K562 (cell line): Measurements from ENCODE around the gene CETN2. TPM values are rescaled to one million over a fixed set of nuclear protein-coding genes. Genes with fewer than 3 reads are reported as not detected.

Experiments used
- ATAC-seq: fragments of 200-7000 bp; cut with Tn5 transposase; 3 replicates; pipeline ENCODE4 v1.9.1; 2020; ENCODE audit warnings: moderate library complexity
- BruUV-seq: library from RNA; stranded (reverse); fragments of 400-500 nt; replicated peaks from 2 replicates; lab custom pipeline; 2021; lab: Mats Ljungman, UMichigan
- CTCF ChIA-PET: fragments of 300-600 bp; formaldehyde crosslinking; extraction: SDS; loops from one replicate; lab custom pipeline; 2021; ENCODE audit warnings: low intra/inter-chr PET ratio; lab: Yijun Ruan, JAX
- POLR2A ChIA-PET: fragments of 300-600, 350-650 bp; sonication (Branson Sonifier 250); formaldehyde crosslinking; extraction: SDS; loops from one replicate; lab custom pipeline; 2021; ENCODE audit warnings: antibody characterized with exemption, inconsistent platforms; lab: Yijun Ruan, JAX
- DNase-seq, 4 experiments: peaks; one replicate each; pipeline versions ENCODE4 v3.0.0 to v3.0.0-alpha.2; 2011 to 2018; ENCODE audit warnings: low spot score in 3 of 4, mixed read lengths in 3 of 4; ENCODE audit errors: extremely low read depth in 1 of 4
- FAIRE-seq: peaks from 2 replicates; lab custom pipeline; 2011; peaks lifted over from hg19 to GRCh38; lab: Jason Lieb, UNC
- H2AFZ ChIP-seq: 2 replicates; pipeline ENCODE4 v1.6.0; 2011; ENCODE audit warnings: low read depth, low read length, control low read depth, inconsistent platforms
- H3K27ac ChIP-seq: fragments of 200-600 bp; 3 replicates; pipeline ENCODE4 v1.8.0; 2011; ENCODE audit warnings: low read depth, mild to moderate bottlenecking, control low read depth, inconsistent platforms, low read length, moderate library complexity, mixed read lengths; ENCODE audit errors: extremely low read depth
- H3K27me3 ChIP-seq, 2 experiments: fragments of 300-600 bp in 1 of 2; 2 replicates in 1 of 2; 3 replicates in 1 of 2; pipeline versions ENCODE4 v1.6.0 to v1.8.0; 2011; ENCODE audit warnings: inconsistent platforms in 2 of 2, low read length in 2 of 2, mild to moderate bottlenecking in 1 of 2, mixed read lengths in 1 of 2, moderate library complexity in 1 of 2; ENCODE audit not compliant: control insufficient read depth in 2 of 2, insufficient read depth in 2 of 2
- H3K36me3 ChIP-seq: fragments of 300-600 bp; 3 replicates; pipeline ENCODE4 v1.8.0; 2011; ENCODE audit warnings: mild to moderate bottlenecking, low read length, inconsistent platforms; ENCODE audit not compliant: control insufficient read depth, insufficient read depth
- H3K4me1 ChIP-seq, 2 experiments: fragments of 200-600 bp in 1 of 2; replicated peaks in 1 of 2; 2 replicates in 1 of 2; 3 replicates in 1 of 2; pipeline versions ENCODE4 v1.5.1 to v1.8.0; 2011; ENCODE audit warnings: inconsistent platforms in 2 of 2, low read length in 2 of 2, mild to moderate bottlenecking in 1 of 2, mixed read lengths in 1 of 2, moderate library complexity in 1 of 2; ENCODE audit not compliant: control insufficient read depth in 2 of 2, insufficient read depth in 2 of 2
- H3K4me2 ChIP-seq: 2 replicates; pipeline ENCODE4 v1.6.1; 2011; ENCODE audit warnings: low read length, control low read depth, inconsistent platforms, mixed read lengths; ENCODE audit not compliant: insufficient read depth
- H3K4me3 ChIP-seq: fragments of 200-600 bp; sonication (generic), shearing (Covaris generic); 2 replicates; pipeline ENCODE4 v1.5.1; 2016; ENCODE audit warnings: control low read depth, inconsistent platforms
- H3K79me2 ChIP-seq: fragments of 200-600 bp; 3 replicates; pipeline ENCODE4 v1.8.0; 2011; ENCODE audit warnings: low read length, inconsistent platforms; ENCODE audit not compliant: control insufficient read depth, insufficient read depth
- H3K9ac ChIP-seq, 2 experiments: 2 replicates each; pipeline versions ENCODE4 v1.6.0 to v1.6.1; 2011; ENCODE audit warnings: low read depth in 2 of 2, low read length in 2 of 2, control low read depth in 1 of 2, inconsistent platforms in 1 of 2, mild to moderate bottlenecking in 1 of 2, mixed read lengths in 1 of 2; ENCODE audit not compliant: insufficient read depth in 1 of 2
- H3K9me1 ChIP-seq: one replicate; pipeline ENCODE4 v1.6.0; 2011; ENCODE audit warnings: inconsistent platforms, mild to moderate bottlenecking, low read length, moderate library complexity; ENCODE audit not compliant: control insufficient read depth, insufficient read depth
- H3K9me3 ChIP-seq: replicated peaks from 2 replicates; pipeline ENCODE4 v1.5.1; 2011; ENCODE audit warnings: low read depth, low read length, inconsistent platforms; ENCODE audit not compliant: control insufficient read depth, insufficient read depth
- H4K20me1 ChIP-seq: replicated peaks from 2 replicates; pipeline ENCODE4 v1.6.1; 2011; ENCODE audit warnings: low read length, inconsistent platforms, mixed read lengths; ENCODE audit not compliant: control insufficient read depth, insufficient read depth
- CBX2 ChIP-seq: fragments of 200-600 bp; sonication (generic); IDR thresholded peaks from one replicate; pipeline ENCODE4 v1.6.1; 2012; ENCODE audit warnings: mild to moderate bottlenecking, low read length, inconsistent platforms; ENCODE audit not compliant: insufficient read depth, poor library complexity, severe bottlenecking
- PKNOX1 ChIP-seq: fragments of 450-650 bp; IDR thresholded peaks from 2 replicates; pipeline ENCODE4 v1.6.1; 2016
- ZNF253 ChIP-seq: fragments of 250-450 bp; sonication (Bioruptor Pico); conservative IDR thresholded peaks from 2 replicates; pipeline ENCODE4 v1.6.1; 2021; ENCODE audit warnings: mild to moderate bottlenecking
- ZNF407 ChIP-seq: fragments of 450-650 bp; IDR thresholded peaks from 2 replicates; pipeline ENCODE4 v1.6.1; 2016; ENCODE audit warnings: low read depth
- ZNF589 ChIP-seq: fragments of 200-800 bp; sonication (Bioruptor generic); IDR thresholded peaks from 2 replicates; pipeline ENCODE4 v1.6.1; 2016; ENCODE audit warnings: low read depth, missing genetic modification characterization, missing compliant biosample characterization
- WGBS: fragments of 100-300 bp; shearing (Covaris generic); methylation state at CpG from one replicate; pipeline ENCODE4 v1.1.6; 2016; ENCODE audit warnings: low coverage, mixed read lengths; ENCODE audit not compliant: insufficient coverage; ENCODE audit errors: missing lambda C conversion rate; 5-methylcytosine and 5-hydroxymethylcytosine counted together
- in situ Hi-C: fragments of 300-500 bp; cut with MboI; formaldehyde crosslinking; loops from 4 replicates; pipeline ENCODE4 v1.15.0; 2018; ENCODE audit warnings: inconsistent platforms, mixed read lengths
- intact Hi-C: fragments of 100-400 bp; cut with micrococcal nuclease; formaldehyde crosslinking; loops from 2 replicates; pipeline ENCODE4 v1.14.2; 2022
- polyA plus RNA-seq, 8 experiments: library from polyadenylated mRNA; depleted of rRNA in 4 of 8; stranded (reverse) in 5 of 8; unstranded in 3 of 8; fragments of >200 nt; fragmentation: Nextera tagmentation in 2 of 8; fragmentation: Illumina TruSeq in 1 of 8; extraction: Ambion mirVana in 2 of 8; extraction: Trizol in 1 of 8; gene quantifications; 2 replicates each; pipeline versions ENCODE4 v1.2.1 to v1.2.3, GENCODE V29; 2011 to 2014; ENCODE audit warnings: inconsistent platforms in 1 of 8, missing spikeins in 1 of 8
- total RNA-seq, 7 experiments: library from RNA; depleted of rRNA in 6 of 7; stranded (reverse); fragments of >200 nt in 6 of 7; fragmentation: Illumina TruSeq in 2 of 7; extraction: Trizol in 2 of 7; gene quantifications; 2 replicates each; pipeline versions ENCODE4 v1.2.1 to v1.2.3, GENCODE V29; 2011 to 2021; ENCODE audit warnings: low replicate concordance in 1 of 7

The CETN2 gene
- total and polyA plus RNA-seq, 9 of the 15 experiments (the other 6 are each of a cell fraction or from before 2014, with no cell fraction given) = 16.7 to 37.1 (median 27.6) TPM

DNA sequence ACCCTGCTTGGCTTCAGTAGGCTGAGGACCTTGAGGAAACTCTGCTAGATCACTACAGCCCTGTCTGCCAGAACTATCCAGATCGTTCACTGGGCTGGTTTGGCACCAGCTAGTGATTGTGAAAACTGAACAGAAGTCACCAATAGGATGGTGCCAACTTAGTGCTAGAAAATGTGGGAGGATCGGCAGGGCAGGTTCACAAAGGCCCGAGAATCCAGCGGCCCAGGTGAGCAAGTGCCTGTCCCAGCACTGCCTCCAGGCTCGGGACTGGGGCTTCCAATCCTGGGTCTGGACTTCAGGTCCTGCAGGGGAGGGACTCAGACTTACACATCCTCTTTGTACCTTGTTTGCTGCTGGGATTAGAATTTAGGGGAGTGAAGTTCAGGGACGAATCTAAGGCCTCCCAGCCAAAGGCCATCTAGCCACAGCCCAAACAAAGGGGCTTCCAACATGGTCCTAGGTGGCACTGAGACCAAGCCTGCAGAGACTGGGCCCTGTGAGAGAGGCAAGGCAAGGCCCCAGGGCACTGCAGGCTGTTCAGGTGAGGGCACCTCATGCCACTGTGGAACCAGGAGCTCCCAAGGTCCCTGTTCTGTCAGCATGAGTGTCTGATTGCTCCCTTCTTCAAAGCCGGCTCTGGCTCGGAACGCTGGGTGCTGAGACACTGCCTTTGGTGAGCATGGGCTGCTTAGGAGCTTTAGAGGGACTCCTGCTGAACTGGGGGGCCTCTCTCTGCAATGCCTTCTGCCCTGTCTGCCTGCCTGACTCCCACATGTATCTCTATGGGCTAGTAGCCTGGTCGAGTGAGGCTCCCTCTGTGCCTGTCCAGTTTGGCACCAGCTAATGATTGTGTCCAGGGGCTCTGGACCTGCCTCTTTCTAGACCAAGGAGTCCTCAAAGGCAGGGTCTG, 46.6 kb upstream of the CETN2 start:
- Histone ChIP-seq H3K27ac (no peak overlapping the region), H3K9me3 (no peaks in the 10 kb centered on the region), H3K27me3 (peaks cover 3 to 56% of the 10 kb centered on the region in 2 experiments; a peak in 4 of 5 replicates), H2AFZ (no peak overlapping the region), H3K9me1 (no peaks in the 10 kb centered on the region), H3K36me3 (no peaks in the 10 kb centered on the region), H3K79me2 (no peaks in the 10 kb centered on the region), H3K4me1 (no peaks in the 10 kb centered on the region; a peak in 1 of 5 replicates), H3K9ac (no peak overlapping the region), H3K4me3 (no peak overlapping the region), H4K20me1 (no peaks in the 10 kb centered on the region), H3K4me2 (no peak overlapping the region)
- ATAC-seq (no peak), FAIRE-seq (no peak), DNase-seq (no peak)
- 3% methylated on average over 10 of the region's 10 CpGs for WGBS
- intact Hi-C loops = no loop called here
- POLR2A ChIA-PET = no interaction called here
- in situ Hi-C loops = no loop called here
- CTCF ChIA-PET = no interaction called here
- no TSS peak for BruUV-seq
- TF ChIP-seq CBX2 = no peak
- no peak for TF ChIP-seq ZNF407
- TF ChIP-seq ZNF589 = no peak
- TF ChIP-seq PKNOX1 = no peak
- no peak for TF ChIP-seq ZNF253 (CRISPR knock-in tag)
